Naive thymus-derived CD4-positive, alpha-beta T cell (primary cell): ENCODE measurements around the gene EXO5. TPM values are rescaled to one million over a fixed set of nuclear protein-coding genes. Genes with fewer than 3 reads are reported as not detected.
"Not testable (repeated sequence)": the region's sequence is repeated elsewhere in the genome, so short reads cannot be mapped to it uniquely, and the experiment has no call there.

Experiments
- ATAC-seq: fragments of 150-1000 bp; cut with Tn5 transposase; 2 replicates; pipeline ENCODE4 v1.10.0; 2021; ENCODE audit warnings: mild to moderate bottlenecking, moderate library complexity
- CTCF ChIA-PET: fragments of 350-600 bp; sonication (Branson Sonifier 250); formaldehyde crosslinking; loops from one replicate; lab custom pipeline; 2021; ENCODE audit warnings: antibody characterized with exemption; lab: Charles Lee
- POLR2A ChIA-PET: fragments of 350-600 bp; sonication (Branson Sonifier 250); formaldehyde crosslinking; loops from one replicate; lab custom pipeline; 2021; ENCODE audit warnings: antibody characterized with exemption, inconsistent platforms; lab: Charles Lee
- DNase-seq, 9 donors: peaks; one replicate each; pipeline versions ENCODE4 v3.0.0 to v3.0.0-alpha.2; 2020 to 2022; ENCODE audit warnings: mixed read lengths in 1 of 9
- H3K27ac ChIP-seq: one replicate; pipeline ENCODE4 v1.7.0; 2013; ENCODE audit warnings: mild to moderate bottlenecking, low read depth, low read length, moderate library complexity
- H3K27me3 ChIP-seq, 2 donors: one replicate each; pipeline ENCODE4 v1.7.0; 2013; ENCODE audit warnings: low read length in 2 of 2, mild to moderate bottlenecking in 2 of 2, moderate library complexity in 2 of 2; ENCODE audit not compliant: control insufficient read depth in 2 of 2, insufficient read depth in 2 of 2
- H3K36me3 ChIP-seq, 3 experiments: 1 replicate in 2 of 3; 2 replicates in 1 of 3; pipeline ENCODE4 v1.7.0; 2013; ENCODE audit warnings: low read length in 3 of 3, mild to moderate bottlenecking in 3 of 3, moderate library complexity in 1 of 3; ENCODE audit not compliant: insufficient read depth in 3 of 3, control insufficient read depth in 2 of 3
- H3K4me1 ChIP-seq, 2 donors: one replicate each; pipeline ENCODE4 v1.7.0; 2013; ENCODE audit warnings: low read length in 2 of 2, mild to moderate bottlenecking in 2 of 2, moderate library complexity in 1 of 2; ENCODE audit not compliant: control insufficient read depth in 2 of 2, insufficient read depth in 2 of 2
- H3K4me3 ChIP-seq: 2 replicates; pipeline ENCODE4 v1.7.0; 2013; ENCODE audit warnings: mild to moderate bottlenecking, low read length
- H3K9me3 ChIP-seq, 3 experiments: 1 replicate in 2 of 3; 2 replicates in 1 of 3; pipeline ENCODE4 v1.7.0; 2013; ENCODE audit warnings: low read length in 3 of 3; ENCODE audit not compliant: control insufficient read depth in 2 of 3
- H3K27ac Mint-ChIP-seq, 9 donors: one replicate each; pipeline ENCODE4 v1.8.0; 2020 to 2022; ENCODE audit warnings: mixed read lengths in 9 of 9, mild to moderate bottlenecking in 8 of 9, moderate library complexity in 5 of 9, inconsistent platforms in 2 of 9
- H3K27me3 Mint-ChIP-seq, 5 donors: one replicate each; pipeline ENCODE4 v1.8.0; 2021 to 2022; ENCODE audit warnings: mixed read lengths in 5 of 5, mild to moderate bottlenecking in 1 of 5
- H3K36me3 Mint-ChIP-seq, 5 donors: one replicate each; pipeline ENCODE4 v1.8.0; 2020 to 2022; ENCODE audit warnings: mixed read lengths in 5 of 5, mild to moderate bottlenecking in 3 of 5, inconsistent platforms in 1 of 5
- H3K4me1 Mint-ChIP-seq, 7 donors: one replicate each; pipeline ENCODE4 v1.8.0; 2020 to 2022; ENCODE audit warnings: mixed read lengths in 7 of 7, mild to moderate bottlenecking in 3 of 7, inconsistent platforms in 1 of 7
- H3K4me3 Mint-ChIP-seq, 10 donors: one replicate each; pipeline ENCODE4 v1.8.0; 2020 to 2022; ENCODE audit warnings: mild to moderate bottlenecking in 10 of 10, mixed read lengths in 10 of 10, moderate library complexity in 6 of 10, inconsistent platforms in 2 of 10
- H3K9me3 Mint-ChIP-seq, 11 donors: one replicate each; pipeline ENCODE4 v1.8.0; 2020 to 2022; ENCODE audit warnings: mixed read lengths in 11 of 11, mild to moderate bottlenecking in 4 of 11, inconsistent platforms in 1 of 11, moderate library complexity in 1 of 11
- intact Hi-C, 2 donors: fragments of 100-400 bp; cut with micrococcal nuclease; formaldehyde crosslinking; loops; one replicate each; pipeline ENCODE4 v1.15.1; 2023
- polyA plus RNA-seq, 2 donors: library from polyadenylated mRNA; unstranded; fragments of 300-500 nt; fragmentation: Illumina TruSeq; gene quantifications; one replicate each; pipeline ENCODE4 v1.2.3, GENCODE V29; 2021
- total RNA-seq, 6 experiments: library from RNA in 5 of 6; stranded (reverse) in 5 of 6; gene quantifications; 1 replicate in 5 of 6; 2 replicates in 1 of 6; pipeline ENCODE4 v1.2.3 and lab custom pipeline; 2021 to 2026

Gene EXO5
- total and polyA plus RNA-seq, 7 experiments from 2014 or later = 5.2 to 14.1 (median 8.6) TPM

DNA sequence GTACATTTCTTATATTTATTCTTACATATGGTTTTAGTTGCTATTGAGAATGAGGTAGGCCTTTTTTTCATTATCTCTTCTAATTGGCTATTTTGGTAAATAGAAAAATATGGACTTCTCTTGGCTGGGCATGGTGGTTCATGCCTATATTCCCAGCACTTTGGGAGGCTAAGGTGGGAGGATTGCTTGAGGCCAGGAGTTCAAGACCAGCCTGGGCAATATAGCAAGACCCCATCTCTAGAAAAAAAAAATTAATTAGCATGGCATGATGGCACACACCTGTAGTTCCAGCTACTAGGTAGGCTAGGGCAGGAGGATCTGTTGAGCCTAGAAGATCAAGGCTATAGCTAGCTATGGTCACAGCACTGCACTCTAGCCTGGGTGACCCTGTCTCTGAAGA is 26.0 kb downstream of the EXO5 start:
- Histone ChIP-seq H3K9me3 (no peaks in the 10 kb centered on the region), H3K36me3 (no peaks in the 10 kb centered on the region), H3K27ac (no peak overlapping the region), H3K27me3 (no peaks in the 10 kb centered on the region), H3K4me1 (peaks cover 14 to 17% of the 10 kb centered on the region in 2 donors), H3K4me3 (no peak overlapping the region)
- Mint-ChIP-seq H3K27ac (no peak overlapping the region), H3K9me3 (peaks cover 0 to 18% (median 6%) of the 10 kb centered on the region in 11 donors), H3K36me3 (peaks cover 0 to 35% (median 21%) of the 10 kb centered on the region in 5 donors), H3K4me3 (no peak overlapping the region), H3K27me3 (peaks cover 0 to 9% (median 4%) of the 10 kb centered on the region in 5 donors), H3K4me1 (peaks cover 23 to 29% (median 25%) of the 10 kb centered on the region in 7 donors)
- DNase-seq (no peak), ATAC-seq (no peak)
- CTCF ChIA-PET = interaction anchor here (0.7 kb wide), 1 partner anchor 12 kb away, joined by 3 read pairs; no protein-coding TSS in a partner anchor
- POLR2A ChIA-PET = no interaction called here
- intact Hi-C loops = loop anchor here (5.0 kb wide), 4 partner anchors 133 to 842 kb away; partner anchors contain the start of genes NFYC (in 2 of the 2), HPCAL4 (in 1 of the 2), RIMS3 (in 1 of the 2) and RLF (in 1 of the 2)

DNA sequence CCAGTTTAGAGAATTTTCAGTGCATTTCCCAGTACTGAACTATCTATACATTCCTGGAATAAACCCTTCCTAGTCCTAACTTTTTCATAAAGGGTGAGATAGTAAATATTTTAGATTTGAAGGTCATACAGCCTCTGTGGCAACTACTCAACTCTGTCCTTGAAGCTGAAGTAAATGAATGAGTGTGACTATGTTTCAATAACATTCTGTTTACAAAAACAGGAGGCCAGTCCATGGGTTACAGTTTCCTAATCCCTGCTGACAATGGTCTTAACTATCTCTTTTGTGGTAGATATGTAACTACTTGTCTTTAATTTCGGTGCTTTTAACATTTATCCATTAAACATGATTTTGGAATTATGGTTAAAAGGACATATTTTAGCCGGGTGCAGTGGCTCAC is 27.2 kb downstream of the EXO5 start:
- no peak for DNase-seq
- Mint-ChIP-seq H3K4me1 (peaks cover 22 to 26% (median 24%) of the 10 kb centered on the region in 7 donors), H3K27ac (no peak overlapping the region), H3K9me3 (peaks cover 0 to 13% (median 4%) of the 10 kb centered on the region in 11 donors), H3K27me3 (peaks cover 0 to 5% (median 0%) of the 10 kb centered on the region in 5 donors), H3K4me3 (no peak overlapping the region), H3K36me3 (peaks cover 0 to 37% (median 31%) of the 10 kb centered on the region in 5 donors)
- H3K27me3 ChIP-seq = no peaks in the 10 kb centered on the region
- ATAC-seq = no peak
- H3K36me3 ChIP-seq = peaks cover 0 to 5% (median 0%) of the 10 kb centered on the region in 3 experiments
- POLR2A ChIA-PET = no interaction called here
- H3K4me1 ChIP-seq = peaks cover 12 to 14% of the 10 kb centered on the region in 2 donors
- no peaks in the 10 kb centered on the region for H3K9me3 ChIP-seq
- intact Hi-C loops = no loop called here
- no peak overlapping the region for H3K27ac ChIP-seq
- CTCF ChIA-PET = no interaction called here
- no peak overlapping the region for H3K4me3 ChIP-seq

DNA sequence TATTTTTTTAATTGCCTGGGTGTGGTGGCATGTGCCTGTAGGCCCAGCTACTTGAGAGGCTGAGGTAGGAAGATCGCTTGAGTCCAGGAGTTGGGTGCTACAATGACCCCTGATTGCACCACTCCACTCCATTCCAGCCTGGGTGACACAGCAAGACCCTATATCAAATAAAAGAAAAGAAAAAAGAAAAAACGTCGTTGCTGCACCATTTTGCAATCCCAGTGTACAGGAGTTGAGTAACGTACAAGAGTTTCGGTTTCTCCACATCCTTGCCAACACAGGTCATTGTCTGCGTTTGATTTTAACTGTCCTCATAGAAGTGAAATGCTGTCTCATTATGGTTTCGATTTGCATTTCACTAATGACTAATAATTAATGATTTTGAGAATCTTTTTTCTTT is 30.8 kb downstream of the EXO5 start:
- no peak overlapping the region for H3K27ac ChIP-seq
- ChIA-PET POLR2A (no interaction called here), CTCF (interaction anchor here (0.6 kb wide), 1 partner anchor 400 kb away, joined by 3 read pairs; no protein-coding TSS in a partner anchor)
- no peaks in the 10 kb centered on the region for H3K4me1 ChIP-seq
- ATAC-seq (peak; percentile 26), DNase-seq (no peak)
- H3K9me3 ChIP-seq = no peaks in the 10 kb centered on the region
- no peak overlapping the region for H3K4me3 ChIP-seq
- no peaks in the 10 kb centered on the region for H3K27me3 Mint-ChIP-seq
- peaks cover 0 to 7% (median 2%) of the 10 kb centered on the region in 11 donors for H3K9me3 Mint-ChIP-seq
- H3K4me3 Mint-ChIP-seq = no peak overlapping the region
- no peaks in the 10 kb centered on the region for H3K27me3 ChIP-seq
- peaks cover 0 to 22% (median 0%) of the 10 kb centered on the region in 3 experiments for H3K36me3 ChIP-seq
- H3K4me1 Mint-ChIP-seq = peaks cover 0 to 4% (median 0%) of the 10 kb centered on the region in 7 donors
- H3K27ac Mint-ChIP-seq = no peak overlapping the region
- intact Hi-C loops = no loop called here
- H3K36me3 Mint-ChIP-seq = peaks cover 4 to 61% (median 53%) of the 10 kb centered on the region in 5 donors

DNA sequence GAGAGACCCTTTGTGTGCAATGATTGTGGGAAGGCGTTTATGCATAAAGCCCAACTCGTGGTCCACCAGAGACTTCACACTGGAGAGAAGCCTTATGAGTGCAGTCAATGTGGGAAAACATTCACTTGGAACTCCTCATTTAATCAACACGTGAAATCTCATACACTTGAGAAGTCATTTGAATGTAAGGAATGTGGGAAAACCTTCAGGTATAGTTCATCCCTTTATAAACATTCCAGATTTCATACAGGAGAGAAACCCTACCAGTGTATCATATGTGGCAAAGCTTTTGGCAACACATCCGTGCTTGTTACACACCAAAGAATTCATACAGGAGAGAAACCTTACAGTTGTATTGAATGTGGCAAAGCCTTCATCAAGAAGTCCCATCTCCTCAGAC is 38.4 kb downstream of the EXO5 start:
- Mint-ChIP-seq H3K27me3 (no peaks in the 10 kb centered on the region), H3K36me3 (peaks cover 32 to 54% (median 50%) of the 10 kb centered on the region in 5 donors), H3K4me3 (no peak overlapping the region), H3K27ac (no peak overlapping the region), H3K4me1 (no peaks in the 10 kb centered on the region), H3K9me3 (peaks cover 7 to 72% (median 33%) of the 10 kb centered on the region in 11 donors)
- H3K4me1 ChIP-seq = no peaks in the 10 kb centered on the region
- ATAC-seq (no peak), DNase-seq (no peak)
- H3K4me3 ChIP-seq = no peak overlapping the region
- ChIA-PET POLR2A (no interaction called here), CTCF (no interaction called here)
- no peaks in the 10 kb centered on the region for H3K27me3 ChIP-seq
- peaks cover 0 to 26% (median 8%) of the 10 kb centered on the region in 3 experiments for H3K36me3 ChIP-seq
- peaks cover 0 to 13% (median 0%) of the 10 kb centered on the region in 3 experiments for H3K9me3 ChIP-seq
- H3K27ac ChIP-seq = no peak overlapping the region
- intact Hi-C loops = no loop called here

DNA sequence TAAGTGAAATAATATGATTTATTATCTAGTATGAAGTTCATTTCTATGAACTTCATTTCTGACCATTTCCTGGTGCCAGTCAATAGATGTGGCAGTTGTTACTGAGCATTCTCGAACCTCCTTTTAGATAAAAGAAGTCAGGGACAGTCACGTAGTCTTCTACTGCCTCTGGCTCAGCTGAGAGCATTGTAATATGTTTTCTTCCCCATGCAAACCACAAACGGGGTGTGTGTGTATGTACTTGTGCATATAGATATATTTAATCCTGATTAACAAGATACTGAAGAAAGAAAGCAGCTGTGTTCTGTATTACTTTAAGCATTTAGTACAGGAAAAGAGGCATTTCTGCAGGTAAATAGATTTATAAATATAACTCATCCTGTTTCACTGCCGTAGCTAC is 44.5 kb downstream of the EXO5 start:
- no peak overlapping the region for H3K4me3 ChIP-seq
- H3K27ac ChIP-seq = no peak overlapping the region
- no peaks in the 10 kb centered on the region for H3K27me3 ChIP-seq
- Mint-ChIP-seq H3K9me3 (peaks cover 0 to 35% (median 13%) of the 10 kb centered on the region in 11 donors), H3K27ac (no peak overlapping the region), H3K4me3 (no peak overlapping the region), H3K27me3 (peaks cover 0 to 3% (median 0%) of the 10 kb centered on the region in 5 donors), H3K4me1 (no peaks in the 10 kb centered on the region), H3K36me3 (peaks cover 0 to 5% (median 3%) of the 10 kb centered on the region in 5 donors)
- DNase-seq (no peak), ATAC-seq (no peak)
- H3K9me3 ChIP-seq = no peaks in the 10 kb centered on the region
- intact Hi-C loops = no loop called here
- ChIA-PET CTCF (no interaction called here), POLR2A (interaction anchor here (0.8 kb wide), 1 partner anchor 22 kb away, joined by 3 read pairs; no protein-coding TSS in a partner anchor)
- H3K36me3 ChIP-seq = no peaks in the 10 kb centered on the region
- no peaks in the 10 kb centered on the region for H3K4me1 ChIP-seq

DNA sequence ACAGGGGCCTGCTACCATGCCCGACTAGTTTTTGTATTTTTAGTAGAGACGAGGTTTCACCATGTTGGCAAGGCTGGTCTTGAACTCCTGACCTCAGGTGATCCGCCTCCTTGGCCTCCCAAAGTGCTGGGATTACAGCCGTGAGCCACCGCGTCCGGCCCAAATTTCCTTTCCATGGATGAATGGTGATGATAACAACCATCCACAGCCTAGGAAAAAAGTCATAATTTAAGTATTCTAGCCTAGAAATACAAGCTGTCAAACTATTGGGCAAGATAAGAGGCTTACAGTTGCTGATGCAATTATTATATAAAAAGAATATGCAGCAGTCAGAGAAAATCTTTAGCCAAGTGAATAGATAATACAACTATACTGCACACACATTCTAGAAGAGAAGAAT is 46.2 kb downstream of the EXO5 start:
- H3K4me3 Mint-ChIP-seq, intact Hi-C loops, H3K36me3 ChIP-seq, H3K27ac Mint-ChIP-seq, DNase-seq, ATAC-seq, H3K9me3 ChIP-seq, CTCF ChIA-PET, H3K36me3 Mint-ChIP-seq, H3K4me1 ChIP-seq, H3K4me1 Mint-ChIP-seq, H3K27me3 Mint-ChIP-seq, H3K27me3 ChIP-seq, POLR2A ChIA-PET, H3K4me3 ChIP-seq, H3K27ac ChIP-seq: not testable (repeated sequence)
- peaks cover 0 to 19% (median 5%) of the 10 kb centered on the region in 11 donors for H3K9me3 Mint-ChIP-seq

DNA sequence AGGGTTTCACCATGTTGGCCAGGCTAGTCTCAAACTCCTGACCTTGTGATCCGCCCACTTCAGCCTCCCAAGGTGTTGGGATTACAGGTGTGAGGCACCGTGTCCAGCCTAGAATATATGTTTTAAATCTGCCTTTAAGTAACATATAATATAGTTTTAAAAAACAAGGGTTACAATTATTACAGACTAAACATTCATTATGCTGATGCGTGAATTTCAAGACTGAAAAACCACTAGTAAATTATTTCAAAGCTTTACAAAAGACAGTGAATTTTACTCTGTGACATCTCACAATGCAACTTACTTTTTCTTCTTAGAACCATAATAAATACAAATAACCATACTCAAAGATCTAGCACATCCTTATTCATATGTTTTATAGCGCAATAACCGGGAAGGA is 47.6 kb downstream of the EXO5 start:
- no peaks in the 10 kb centered on the region for H3K9me3 ChIP-seq
- no peak overlapping the region for H3K4me3 ChIP-seq
- H3K36me3 Mint-ChIP-seq = peaks cover 0 to 2% (median 0%) of the 10 kb centered on the region in 5 donors
- peaks cover 0 to 4% (median 0%) of the 10 kb centered on the region in 5 donors for H3K27me3 Mint-ChIP-seq
- H3K9me3 Mint-ChIP-seq = peaks cover 0 to 8% (median 0%) of the 10 kb centered on the region in 11 donors
- no peaks in the 10 kb centered on the region for H3K4me1 ChIP-seq
- no peak overlapping the region for H3K4me3 Mint-ChIP-seq
- no peaks in the 10 kb centered on the region for H3K36me3 ChIP-seq
- no peak overlapping the region for H3K27ac ChIP-seq
- intact Hi-C loops = no loop called here
- ChIA-PET POLR2A (no interaction called here), CTCF (no interaction called here)
- DNase-seq (no peak), ATAC-seq (no peak)
- peaks cover 0 to 1% (median 0%) of the 10 kb centered on the region in 7 donors for H3K4me1 Mint-ChIP-seq
- H3K27me3 ChIP-seq = no peaks in the 10 kb centered on the region
- no peak overlapping the region for H3K27ac Mint-ChIP-seq
